NCI-H748 (cell line): ENCODE results near the gene SPANXN3.
"Not testable (repeated sequence)": the region's sequence is repeated elsewhere in the genome, so short reads cannot be mapped to it uniquely, and the experiment has no call there.

Experiments used
- DNase-seq: peaks from one replicate; lab custom pipeline; 2025; ENCODE audit not compliant: unreplicated experiment; lab: John Stamatoyannopoulos, UW

Gene SPANXN3

GRCh38 chrX:143517375-143517774, at the start of gene SPANXN3:
Gene SPANXN3 (minus strand): TSS chrX:143517475. CDS start chrX:143517391, 84 bp downstream.
- DNase-seq, result not testable (repeated sequence)

GRCh38 chrX:143536176-143536575, 18.9 kb upstream of the SPANXN3 start:
- DNase-seq, result no peak

GRCh38 chrX:143502196-143502595, 15.1 kb downstream of the SPANXN3 start:
- DNase-seq, result not testable (repeated sequence)

- peak; percentile 71 for DNase-seq
These were observed 16.5 kb downstream of the SPANXN3 start for GRCh38 chrX:143500751-143501150.

GRCh38 chrX:143486105-143486504, 31.2 kb downstream of the SPANXN3 start:
- no peak for DNase-seq

- no peak for DNase-seq
These were observed 40.5 kb downstream of the SPANXN3 start for GRCh38 chrX:143476751-143477150.

GRCh38 chrX:143472347-143472938, 44.8 kb downstream of the SPANXN3 start:
- peak; percentile 64 for DNase-seq

- DNase-seq, result no peak
These were observed 51.1 kb downstream of the SPANXN3 start for GRCh38 chrX:143466130-143466529.

- peak; percentile 12 for DNase-seq
These were observed 54.6 kb downstream of the SPANXN3 start for GRCh38 chrX:143462696-143463095.

GRCh38 chrX:143461606-143462005, 55.7 kb downstream of the SPANXN3 start:
- peak; percentile 31 for DNase-seq
